ENCODE results near the gene TMEM232. TPM values are rescaled to one million over a fixed set of nuclear protein-coding genes. Genes with fewer than 3 reads are reported as not detected.
A peak's percentile ranks its signal among the peaks of the same experiment; 100 is the strongest.

TMEM232 gene
- total RNA-seq, 2 experiments from 2014 or later: 0.30 to 1.2 TPM

GRCh38 chr5:110665184-110665726, 61.2 kb downstream of the TMEM232 start:
- Mint-ChIP-seq H3K9me3 (ENCODE audit: low read depth) (no peaks in the 10 kb centered on the region), H3K27me3 (no peaks in the 10 kb centered on the region), H3K4me1 (no peaks in the 10 kb centered on the region), H3K27ac (no peak overlapping the region), H3K4me3 (no peak overlapping the region), H3K36me3 (ENCODE audit: low read depth) (no peaks in the 10 kb centered on the region)
- DNase-seq: no peak
- intact Hi-C loops (cut with DNase I, micrococcal nuclease): no loop called here
- CTCF ChIA-PET: no interaction called here
- ATAC-seq: no peak
- POLR2A ChIA-PET: no interaction called here

- H3K9me3 Mint-ChIP-seq (ENCODE audit: low read depth): no peaks in the 10 kb centered on the region
- H3K27me3 Mint-ChIP-seq: no peaks in the 10 kb centered on the region
- no peak overlapping the region for H3K27ac Mint-ChIP-seq
- no peaks in the 10 kb centered on the region for H3K36me3 Mint-ChIP-seq (ENCODE audit: low read depth)
- POLR2A ChIA-PET: no interaction called here
- DNase-seq: no peak
- CTCF ChIA-PET: interaction anchor here (0.7 kb wide), 1 partner anchor 134 kb away, joined by 3 read pairs; no protein-coding TSS in a partner anchor
- intact Hi-C loops (cut with DNase I, micrococcal nuclease): no loop called here
- ATAC-seq: no peak
- H3K4me3 Mint-ChIP-seq: no peak overlapping the region
- no peaks in the 10 kb centered on the region for H3K4me1 Mint-ChIP-seq
These were observed 62.9 kb downstream of the TMEM232 start for GRCh38 chr5:110663525-110663924.

- no peak overlapping the region for H3K27ac Mint-ChIP-seq
- H3K27me3 Mint-ChIP-seq: peaks cover 3% of the 10 kb centered on the region
- POLR2A ChIA-PET: interaction anchor here (0.5 kb wide), 1 partner anchor 679 kb away, joined by 8 read pairs; no protein-coding TSS in a partner anchor
- no peak overlapping the region for H3K4me3 Mint-ChIP-seq
- H3K9me3 Mint-ChIP-seq (ENCODE audit: low read depth): no peaks in the 10 kb centered on the region
- intact Hi-C loops (cut with DNase I, micrococcal nuclease): no loop called here
- CTCF ChIA-PET: interaction anchor here (1.6 kb wide), 1 partner anchor 13 kb away, joined by 4 read pairs; no protein-coding TSS in a partner anchor
- no peak for DNase-seq
- H3K36me3 Mint-ChIP-seq (ENCODE audit: low read depth): no peaks in the 10 kb centered on the region
- ATAC-seq: peak; percentile 26
- H3K4me1 Mint-ChIP-seq: peaks cover 2% of the 10 kb centered on the region
These were observed 68.5 kb downstream of the TMEM232 start for GRCh38 chr5:110658006-110658405.

GRCh38 chr5:110653231-110653970, 73.1 kb downstream of the TMEM232 start:
- Mint-ChIP-seq H3K27me3 (peaks cover 7% of the 10 kb centered on the region), H3K36me3 (ENCODE audit: low read depth) (no peaks in the 10 kb centered on the region), H3K4me1 (peaks cover 2% of the 10 kb centered on the region), H3K9me3 (ENCODE audit: low read depth) (no peaks in the 10 kb centered on the region), H3K27ac (no peak overlapping the region), H3K4me3 (no peak overlapping the region)
- ATAC-seq: no peak
- CTCF ChIA-PET: no interaction called here
- no peak for DNase-seq
- intact Hi-C loops (cut with DNase I, micrococcal nuclease): no loop called here
- POLR2A ChIA-PET: no interaction called here

GRCh38 chr5:110651507-110651906, 75.0 kb downstream of the TMEM232 start:
- POLR2A ChIA-PET: no interaction called here
- peaks cover 4% of the 10 kb centered on the region for H3K27me3 Mint-ChIP-seq
- CTCF ChIA-PET: no interaction called here
- H3K9me3 Mint-ChIP-seq (ENCODE audit: low read depth): no peaks in the 10 kb centered on the region
- ATAC-seq (no peak), DNase-seq (no peak)
- H3K27ac Mint-ChIP-seq: no peak overlapping the region
- no peak overlapping the region for H3K4me3 Mint-ChIP-seq
- H3K36me3 Mint-ChIP-seq (ENCODE audit: low read depth): no peaks in the 10 kb centered on the region
- intact Hi-C loops (cut with DNase I, micrococcal nuclease): no loop called here
- H3K4me1 Mint-ChIP-seq: no peaks in the 10 kb centered on the region

DNA sequence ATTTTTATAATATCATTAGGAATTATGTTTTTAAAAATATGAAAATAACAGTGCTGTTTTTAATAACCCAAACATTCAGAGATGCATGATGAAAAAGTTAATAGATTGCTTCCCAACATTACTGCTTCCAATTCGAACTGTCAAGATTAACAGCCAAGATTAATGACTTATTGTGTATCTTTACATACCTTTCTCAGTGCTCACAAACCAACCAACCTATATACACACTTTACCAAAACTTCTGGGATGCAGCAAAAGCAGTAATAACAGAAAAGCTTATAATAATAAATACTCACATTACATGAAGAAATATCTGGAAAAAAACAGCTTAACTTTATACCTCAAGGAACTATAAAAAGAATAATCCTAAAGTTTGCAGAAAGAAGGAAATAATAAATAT, 82.1 kb downstream of the TMEM232 start:
- H3K4me1 Mint-ChIP-seq: no peaks in the 10 kb centered on the region
- no peaks in the 10 kb centered on the region for H3K36me3 Mint-ChIP-seq (ENCODE audit: low read depth)
- H3K9me3 Mint-ChIP-seq (ENCODE audit: low read depth): no peaks in the 10 kb centered on the region
- ATAC-seq (no peak), DNase-seq (no peak)
- no peaks in the 10 kb centered on the region for H3K27me3 Mint-ChIP-seq
- ChIA-PET POLR2A (no interaction called here), CTCF (no interaction called here)
- H3K4me3 Mint-ChIP-seq: no peak overlapping the region
- intact Hi-C loops (cut with DNase I, micrococcal nuclease): no loop called here
- H3K27ac Mint-ChIP-seq: no peak overlapping the region

- Mint-ChIP-seq H3K36me3 (ENCODE audit: low read depth) (no peaks in the 10 kb centered on the region), H3K9me3 (ENCODE audit: low read depth) (no peaks in the 10 kb centered on the region), H3K4me1 (peaks cover 5% of the 10 kb centered on the region), H3K27me3 (no peaks in the 10 kb centered on the region), H3K27ac (no peak overlapping the region), H3K4me3 (no peak overlapping the region)
- CTCF ChIA-PET: interaction anchor here (0.6 to 2.2 kb wide), 4 partner anchors 13 to 931 kb away, joined by 3 to 9 read pairs (median 3); no protein-coding TSS in a partner anchor
- intact Hi-C loops (cut with DNase I, micrococcal nuclease): no loop called here
- no peak for DNase-seq
- ATAC-seq: peak; percentile 42
- POLR2A ChIA-PET: no interaction called here
These were observed 87.2 kb downstream of the TMEM232 start for GRCh38 chr5:110638970-110639902.

- ATAC-seq: no peak
- CTCF ChIA-PET: no interaction called here
- no peaks in the 10 kb centered on the region for H3K9me3 Mint-ChIP-seq (ENCODE audit: low read depth)
- no peak for DNase-seq
- H3K27me3 Mint-ChIP-seq: no peaks in the 10 kb centered on the region
- no peaks in the 10 kb centered on the region for H3K36me3 Mint-ChIP-seq (ENCODE audit: low read depth)
- intact Hi-C loops (cut with DNase I, micrococcal nuclease): no loop called here
- no peak overlapping the region for H3K27ac Mint-ChIP-seq
- peaks cover 5% of the 10 kb centered on the region for H3K4me1 Mint-ChIP-seq
- POLR2A ChIA-PET: no interaction called here
- H3K4me3 Mint-ChIP-seq: no peak overlapping the region
These were observed 92.0 kb downstream of the TMEM232 start for GRCh38 chr5:110634475-110634874.

GRCh38 chr5:110631236-110631635, 95.2 kb downstream of the TMEM232 start:
- intact Hi-C loops (cut with DNase I, micrococcal nuclease): no loop called here
- CTCF ChIA-PET: interaction anchor here (0.5 kb wide), 1 partner anchor 11 kb away, joined by 3 read pairs; no protein-coding TSS in a partner anchor
- POLR2A ChIA-PET: no interaction called here
- ATAC-seq (no peak), DNase-seq (no peak)
- Mint-ChIP-seq H3K9me3 (ENCODE audit: low read depth) (no peaks in the 10 kb centered on the region), H3K36me3 (ENCODE audit: low read depth) (no peaks in the 10 kb centered on the region), H3K27ac (no peak overlapping the region), H3K4me3 (no peak overlapping the region), H3K4me1 (no peaks in the 10 kb centered on the region), H3K27me3 (no peaks in the 10 kb centered on the region)

DNA sequence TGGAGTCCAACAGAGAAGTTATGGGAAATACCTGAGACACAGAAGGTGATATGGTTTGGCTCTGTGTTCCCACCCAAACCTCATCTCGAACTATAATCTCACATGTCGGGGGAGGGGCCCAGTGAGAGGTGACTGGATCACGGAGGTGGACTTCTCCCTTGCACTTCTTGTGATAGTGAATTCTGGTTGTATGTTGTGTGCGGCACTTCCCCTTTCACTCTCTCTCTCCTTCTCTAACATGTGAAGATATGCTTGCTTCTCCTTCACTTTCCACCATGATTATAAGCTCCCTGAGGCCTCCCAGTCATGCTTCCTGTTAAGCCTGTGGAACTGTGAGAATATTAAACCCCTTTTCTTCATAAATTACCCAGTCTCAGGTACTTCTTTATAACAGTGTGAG, 96.1 kb downstream of the TMEM232 start:
- H3K36me3 Mint-ChIP-seq (ENCODE audit: low read depth): no peaks in the 10 kb centered on the region
- no peaks in the 10 kb centered on the region for H3K27me3 Mint-ChIP-seq
- ChIA-PET CTCF (interaction anchor here (0.6 kb wide), 1 partner anchor 868 kb away, joined by 3 read pairs; no protein-coding TSS in a partner anchor), POLR2A (no interaction called here)
- no peak overlapping the region for H3K27ac Mint-ChIP-seq
- no peak for DNase-seq
- no peaks in the 10 kb centered on the region for H3K4me1 Mint-ChIP-seq
- no peaks in the 10 kb centered on the region for H3K9me3 Mint-ChIP-seq (ENCODE audit: low read depth)
- intact Hi-C loops (cut with DNase I, micrococcal nuclease): no loop called here
- H3K4me3 Mint-ChIP-seq: no peak overlapping the region
- ATAC-seq: no peak

- H3K4me3 Mint-ChIP-seq: no peak overlapping the region
- H3K36me3 Mint-ChIP-seq (ENCODE audit: low read depth): no peaks in the 10 kb centered on the region
- DNase-seq (no peak), ATAC-seq (no peak)
- intact Hi-C loops (cut with DNase I, micrococcal nuclease): loop anchor here (1.0 to 10.0 kb wide), 5 partner anchors 181 to 1983 kb away; partner anchors contain the start of gene MAN2A1 (in 2 of the 2)
- CTCF ChIA-PET: interaction anchor here (0.5 to 1.9 kb wide), 7 partner anchors 14 to 1030 kb away, joined by 3 to 9 read pairs (median 3); no protein-coding TSS in a partner anchor
- no peaks in the 10 kb centered on the region for H3K9me3 Mint-ChIP-seq (ENCODE audit: low read depth)
- POLR2A ChIA-PET: no interaction called here
- no peaks in the 10 kb centered on the region for H3K4me1 Mint-ChIP-seq
- no peaks in the 10 kb centered on the region for H3K27me3 Mint-ChIP-seq
- no peak overlapping the region for H3K27ac Mint-ChIP-seq
These were observed 101.0 kb downstream of the TMEM232 start for GRCh38 chr5:110625376-110625999.
